Measurements from ENCODE around the gene ADAP1.

DNA sequence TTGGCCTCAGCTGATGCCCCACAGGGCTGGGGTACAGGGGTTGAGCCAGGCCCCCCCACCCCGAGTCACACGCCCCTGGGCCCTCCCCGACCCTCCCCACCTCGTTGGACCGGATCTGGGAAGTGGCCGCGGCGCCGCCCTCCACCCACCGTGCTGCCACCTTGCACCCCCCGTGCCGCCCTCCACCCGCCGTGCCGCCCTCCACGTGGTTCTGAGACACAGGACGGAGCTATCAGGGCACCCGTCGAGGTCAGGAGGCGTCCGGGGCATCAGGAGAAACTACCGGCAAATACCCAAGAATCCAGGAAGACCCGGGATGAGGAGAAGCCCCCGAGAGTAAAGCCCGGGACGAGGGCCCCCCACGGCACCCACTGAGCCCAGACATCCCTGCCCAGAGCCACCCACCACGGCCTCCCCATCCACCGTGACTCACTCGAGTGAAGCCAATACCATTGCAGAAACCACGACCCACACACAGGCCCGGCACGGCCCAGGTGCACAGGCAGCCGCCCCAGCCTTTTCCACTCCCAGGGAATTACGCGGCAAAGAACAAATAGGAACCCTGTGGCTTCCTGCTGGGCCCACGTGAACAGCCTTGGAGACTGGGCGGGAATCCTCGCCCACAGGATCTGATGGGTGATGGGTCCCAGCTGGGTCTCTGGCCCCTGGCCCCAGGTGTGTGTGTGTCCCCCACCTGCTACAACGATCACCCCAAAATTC lies 34.0 kb downstream of the ADAP1 start:
- TF ChIP-seq, protein P1, sequence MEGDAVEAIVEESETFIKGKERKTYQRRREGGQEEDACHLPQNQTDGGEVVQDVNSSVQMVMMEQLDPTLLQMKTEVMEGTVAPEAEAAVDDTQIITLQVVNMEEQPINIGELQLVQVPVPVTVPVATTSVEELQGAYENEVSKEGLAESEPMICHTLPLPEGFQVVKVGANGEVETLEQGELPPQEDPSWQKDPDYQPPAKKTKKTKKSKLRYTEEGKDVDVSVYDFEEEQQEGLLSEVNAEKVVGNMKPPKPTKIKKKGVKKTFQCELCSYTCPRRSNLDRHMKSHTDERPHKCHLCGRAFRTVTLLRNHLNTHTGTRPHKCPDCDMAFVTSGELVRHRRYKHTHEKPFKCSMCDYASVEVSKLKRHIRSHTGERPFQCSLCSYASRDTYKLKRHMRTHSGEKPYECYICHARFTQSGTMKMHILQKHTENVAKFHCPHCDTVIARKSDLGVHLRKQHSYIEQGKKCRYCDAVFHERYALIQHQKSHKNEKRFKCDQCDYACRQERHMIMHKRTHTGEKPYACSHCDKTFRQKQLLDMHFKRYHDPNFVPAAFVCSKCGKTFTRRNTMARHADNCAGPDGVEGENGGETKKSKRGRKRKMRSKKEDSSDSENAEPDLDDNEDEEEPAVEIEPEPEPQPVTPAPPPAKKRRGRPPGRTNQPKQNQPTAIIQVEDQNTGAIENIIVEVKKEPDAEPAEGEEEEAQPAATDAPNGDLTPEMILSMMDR (conservative IDR thresholded peaks at IDR 0.05 in 1 of 2, IDR thresholded peaks at IDR 0.05 in 1 of 2; ENCODE audit: extremely low read depth in 1 of 2, insufficient read depth in 1 of 2, low read depth in 1 of 2, low read length in 2 of 2) = no peak
- no peak for TF ChIP-seq EZH2 (IDR thresholded peaks at IDR 0.05; ENCODE audit: borderline replicate concordance, low read length)
